Occipital lobe (tissue), 2 donors: ENCODE measurements around the gene FAM168A. TPM values are rescaled to one million over a fixed set of nuclear protein-coding genes. Genes with fewer than 3 reads are reported as not detected.

ENCODE experiments used
- DNase-seq: peaks from one replicate; lab custom pipeline; 2025; lab: John Stamatoyannopoulos, UW
- total RNA-seq: library from RNA; depleted of rRNA; stranded (reverse); fragments of >200 nt; gene quantifications from one replicate; pipeline ENCODE4 v1.2.3, GENCODE V29; 2014

Gene FAM168A
- total RNA-seq, 1 donor from 2014 or later = 70.3 TPM

DNA sequence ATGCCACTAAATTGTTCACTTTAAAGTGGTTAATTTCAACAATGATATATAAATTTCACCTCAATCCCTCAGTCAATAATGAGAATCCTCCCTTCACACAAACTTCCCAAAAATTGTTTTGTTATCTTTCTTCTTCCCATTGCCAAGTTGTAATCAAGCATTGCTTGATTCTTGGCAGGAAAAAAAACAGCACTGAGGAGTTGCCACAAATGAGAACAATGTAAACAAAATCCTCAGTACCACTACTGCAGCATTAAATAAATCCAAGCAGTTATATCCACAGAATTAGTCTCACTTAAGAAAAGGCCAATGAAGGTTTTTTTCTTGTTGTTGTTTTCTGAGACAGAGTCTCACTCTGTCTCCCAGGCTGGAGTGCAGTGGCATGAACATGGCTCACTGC is 38.2 kb downstream of the FAM168A start:
- no peak for DNase-seq

DNA sequence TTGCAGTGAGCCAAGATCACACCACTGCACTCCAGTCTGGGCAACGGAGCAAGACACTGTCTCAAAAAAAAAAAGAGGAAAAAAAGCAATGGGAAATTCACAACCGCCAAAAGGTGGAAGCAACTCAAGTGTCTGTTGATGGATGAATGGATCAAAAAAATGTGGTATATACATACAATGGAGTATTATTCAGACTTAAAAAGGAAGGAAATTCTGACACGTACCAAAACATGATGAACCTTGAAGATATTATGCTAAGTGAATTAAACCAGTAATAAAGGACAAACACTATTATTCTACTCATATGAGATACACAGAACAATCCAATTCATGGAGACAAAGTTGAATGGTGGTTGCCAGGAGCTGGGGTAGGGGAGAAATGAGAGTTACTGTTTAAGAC is 40.9 kb downstream of the FAM168A start:
- no peak for DNase-seq

- DNase-seq = no peak
Observed at GRCh38 chr11:73555615-73556014, 42.3 kb downstream of the FAM168A start.

DNA sequence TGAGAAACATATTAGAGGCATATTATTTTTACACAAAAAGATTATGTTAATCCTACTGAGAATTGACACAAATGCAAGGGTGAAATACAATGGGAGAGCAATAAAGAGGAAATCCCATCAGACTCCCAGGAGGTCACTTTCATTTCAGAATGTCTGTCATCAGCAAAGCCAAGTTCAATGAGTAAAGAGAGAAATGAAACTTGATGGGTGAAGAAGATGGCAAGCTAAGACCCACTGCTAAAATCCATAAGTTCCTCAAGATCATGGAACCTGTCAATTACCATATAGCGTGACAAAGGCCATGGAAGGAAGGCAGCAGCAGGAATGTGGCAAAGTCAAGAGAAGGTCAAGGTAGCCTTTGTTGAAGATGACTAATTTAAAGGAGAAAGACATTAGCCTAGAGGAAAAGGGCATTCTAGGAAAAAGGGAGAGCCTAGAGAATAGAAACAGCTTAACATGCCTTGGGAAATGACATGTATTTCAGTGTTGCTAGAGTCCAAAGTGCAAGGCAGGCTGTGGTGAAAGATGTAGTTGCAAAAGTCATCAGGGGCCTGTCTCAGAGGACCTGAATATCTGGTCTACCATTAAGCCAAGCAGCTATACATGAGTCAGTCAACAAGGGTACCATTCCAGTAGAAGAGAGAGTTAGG is 43.1 kb downstream of the FAM168A start:
- DNase-seq = no peak

DNA sequence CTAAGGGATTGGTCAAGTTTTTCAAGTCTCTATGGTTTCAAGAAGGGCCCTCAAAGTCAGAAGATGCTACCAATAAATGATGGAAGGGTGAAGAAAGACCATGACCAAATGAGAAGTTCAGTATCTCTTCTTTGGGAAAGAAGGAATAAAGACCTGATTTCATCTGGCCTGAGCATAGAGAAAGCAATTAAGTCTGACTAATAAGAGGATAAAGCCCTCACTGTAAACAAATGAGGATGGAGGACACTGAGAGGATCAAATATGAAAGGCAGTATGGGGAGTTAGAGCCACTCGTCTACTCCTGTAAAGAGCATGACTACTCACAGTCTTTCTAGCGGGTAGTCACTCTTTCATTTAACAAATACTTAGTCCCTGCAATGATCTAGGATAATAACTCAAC is 44.6 kb downstream of the FAM168A start:
- no peak for DNase-seq

GRCh38 chr11:73551677-73552076 is 46.2 kb downstream of the FAM168A start:
- no peak for DNase-seq

GRCh38 chr11:73549376-73549775 is 48.5 kb downstream of the FAM168A start:
- no peak for DNase-seq

- no peak for DNase-seq
Observed at GRCh38 chr11:73547706-73548595, 50.0 kb downstream of the FAM168A start.

DNA sequence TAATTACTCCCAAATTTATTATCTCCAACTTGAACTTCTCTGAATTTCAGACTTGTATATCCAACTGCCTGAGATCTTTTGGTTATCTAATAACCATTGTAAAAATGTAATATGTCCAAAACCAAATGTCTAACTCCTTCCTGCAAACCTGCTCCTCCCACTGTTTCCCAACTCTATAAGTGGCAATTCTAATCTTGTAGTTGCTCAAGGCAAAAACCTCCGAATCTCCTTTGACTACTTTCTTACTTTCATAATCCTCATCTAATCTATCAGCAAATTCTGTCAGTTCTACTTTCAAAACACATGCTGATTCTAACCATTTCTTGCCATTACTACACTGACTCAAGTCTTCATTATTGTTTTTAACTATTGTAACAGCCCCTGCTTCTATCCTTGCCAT is 55.7 kb downstream of the FAM168A start:
- no peak for DNase-seq

DNA sequence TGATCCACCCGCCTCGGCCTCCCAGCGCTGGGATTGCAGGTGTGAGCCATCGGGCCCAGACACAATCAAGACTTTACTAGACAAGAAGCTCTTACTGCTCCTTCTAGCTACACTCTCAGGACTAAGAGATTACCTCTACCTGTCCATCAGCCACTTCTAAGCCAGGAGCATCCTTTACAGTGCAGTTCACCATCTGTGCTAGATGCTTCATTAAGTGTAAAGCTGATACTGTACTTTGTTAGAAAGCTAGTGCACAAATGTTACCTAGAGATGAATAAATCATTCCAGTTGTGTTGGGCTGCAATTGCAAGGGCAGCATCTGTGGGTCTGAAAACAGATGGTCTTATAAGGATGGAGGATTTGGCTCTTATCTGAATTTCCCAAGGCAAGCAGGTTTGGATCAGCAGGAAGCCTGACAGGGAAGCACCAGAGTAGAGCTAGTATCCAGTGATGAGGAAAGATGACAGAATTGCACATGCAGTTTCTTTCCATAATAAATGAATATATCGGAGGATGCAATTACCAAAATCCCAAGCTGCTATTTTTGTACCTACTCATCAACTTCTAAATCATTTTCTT is 58.3 kb downstream of the FAM168A start:
- no peak for DNase-seq

GRCh38 chr11:73538381-73538872 is 59.5 kb downstream of the FAM168A start:
- no peak for DNase-seq

- no peak for DNase-seq
Observed at GRCh38 chr11:73537969-73538368, 59.9 kb downstream of the FAM168A start.

DNA sequence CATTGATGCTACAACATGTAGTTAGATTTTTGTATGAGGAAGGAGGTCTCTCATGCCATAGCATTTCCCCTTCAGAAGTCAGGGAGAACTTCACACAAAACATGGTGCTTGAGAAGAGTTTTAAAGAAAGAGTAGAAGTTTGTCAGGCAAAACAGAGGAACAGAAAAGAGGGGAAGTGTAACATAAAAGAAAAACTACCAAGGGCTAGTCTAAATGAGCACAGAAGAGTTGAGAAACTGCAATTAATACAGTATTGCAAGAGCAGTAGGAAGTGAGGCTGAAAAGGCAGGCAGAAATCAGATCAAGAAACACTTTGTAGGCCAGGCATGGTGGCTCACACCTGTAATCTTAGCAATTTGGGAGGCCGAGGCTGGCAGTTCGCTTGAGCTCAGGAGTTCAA is 61.0 kb downstream of the FAM168A start:
- no peak for DNase-seq

DNA sequence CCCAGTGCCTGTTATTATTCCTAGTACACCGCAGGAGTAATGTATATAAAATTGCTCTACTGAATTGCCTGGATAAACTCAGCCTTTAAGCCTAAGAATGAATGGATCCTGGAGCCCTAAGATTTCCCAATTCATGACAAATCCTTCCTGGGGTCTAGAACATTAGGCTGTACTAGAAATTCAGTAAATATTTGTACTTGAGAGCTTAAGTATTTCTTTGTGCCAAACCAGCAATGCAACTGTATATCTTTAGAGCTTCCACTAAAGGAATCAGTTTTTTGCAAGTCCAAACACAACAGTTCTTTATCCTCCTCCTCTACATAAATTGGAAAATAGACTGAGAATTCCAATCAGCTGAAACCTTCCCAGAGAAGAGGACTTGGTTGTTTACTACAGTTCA is 65.6 kb downstream of the FAM168A start:
- no peak for DNase-seq

DNA sequence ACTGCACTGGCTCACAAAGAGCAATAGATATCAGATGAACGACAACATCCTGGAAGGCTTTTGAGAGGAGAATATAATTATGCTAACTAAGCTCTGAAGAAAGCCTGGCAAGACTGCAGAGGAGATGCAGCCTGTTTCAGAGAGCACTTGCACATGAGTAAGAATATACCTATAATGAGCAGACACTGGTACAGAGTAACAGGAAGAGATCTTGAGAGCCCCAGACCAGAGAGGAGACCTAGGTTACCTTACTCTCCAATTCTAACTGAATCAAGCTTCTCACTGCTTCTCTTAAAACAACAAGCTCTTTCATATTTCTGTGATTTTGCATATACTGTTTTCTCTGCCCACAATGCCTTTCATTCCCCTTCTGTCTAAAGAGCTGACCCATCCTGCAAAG is 66.5 kb downstream of the FAM168A start:
- no peak for DNase-seq

GRCh38 chr11:73530109-73530508 is 67.8 kb downstream of the FAM168A start:
- no peak for DNase-seq

- no peak for DNase-seq
Observed at GRCh38 chr11:73529204-73529530, 68.7 kb downstream of the FAM168A start.

DNA sequence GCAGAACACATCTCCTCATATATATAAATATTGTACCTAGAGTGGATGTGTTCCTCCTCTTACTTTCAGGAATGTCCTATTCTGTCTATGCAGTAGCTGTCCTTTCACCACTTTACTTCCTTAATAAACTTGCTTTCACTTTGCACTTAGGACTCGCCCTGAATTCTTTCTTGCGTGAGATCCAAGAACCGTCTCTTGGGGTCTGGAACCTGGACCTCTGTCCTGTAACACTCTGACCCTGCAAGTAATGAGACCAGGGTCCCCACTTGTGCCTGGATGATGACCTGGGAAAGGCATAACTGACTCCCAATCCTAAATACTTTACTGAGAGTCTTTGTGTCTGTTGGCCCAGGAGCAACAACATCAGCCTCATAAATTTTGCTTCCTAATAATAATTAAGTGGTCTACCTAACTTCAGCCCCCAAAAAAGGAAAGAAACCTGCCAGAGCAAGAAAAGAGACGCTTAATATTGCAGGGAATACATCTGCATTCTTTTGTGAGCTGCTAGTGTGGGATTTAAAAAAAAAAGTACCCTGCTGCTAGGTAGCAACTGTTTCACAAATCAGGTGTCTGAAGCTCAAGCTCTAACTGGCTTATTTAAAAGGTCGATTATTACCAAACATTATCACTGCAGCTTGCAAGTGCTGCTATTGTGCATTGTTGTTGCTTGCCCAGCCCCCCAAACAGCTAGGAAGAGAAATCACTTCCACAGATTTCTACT is 69.3 kb downstream of the FAM168A start:
- no peak for DNase-seq

DNA sequence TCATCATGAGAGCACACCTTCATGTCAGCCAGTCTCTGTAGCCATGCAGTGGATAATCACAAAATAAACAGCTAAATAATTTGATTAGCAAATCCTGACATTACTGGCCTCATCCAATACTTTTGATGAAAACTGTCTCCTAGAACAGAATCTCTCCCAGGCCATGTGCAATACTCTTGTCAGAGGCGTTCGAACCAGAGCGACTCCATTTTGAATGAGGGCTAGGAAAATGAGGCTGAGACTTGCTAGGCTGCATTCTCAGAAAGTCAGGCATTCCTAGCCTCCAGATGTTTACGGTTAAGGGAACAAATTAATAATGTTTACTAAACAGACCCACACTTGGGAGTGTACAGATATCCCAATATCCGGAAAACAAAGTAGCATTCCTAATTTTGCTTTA is 69.9 kb downstream of the FAM168A start:
- no peak for DNase-seq

DNA sequence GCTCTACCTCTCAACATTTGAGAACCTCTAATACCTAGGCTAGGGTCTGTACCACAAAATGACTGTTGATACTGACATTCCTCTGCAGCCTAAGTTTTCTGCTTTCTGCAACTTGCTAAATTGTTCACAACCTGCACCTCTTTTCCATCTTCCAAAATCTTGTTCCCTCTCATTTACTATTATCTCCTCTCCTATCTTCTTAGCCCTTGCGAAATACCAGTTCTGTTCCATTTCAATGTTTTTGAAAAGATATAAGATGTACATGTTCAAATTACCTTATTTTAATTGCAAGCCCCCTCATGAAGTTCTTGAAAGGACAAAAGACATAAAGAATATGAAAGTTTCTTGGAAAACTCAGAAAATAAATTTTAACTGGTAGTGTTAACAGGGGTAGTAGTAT is 72.3 kb downstream of the FAM168A start:
- no peak for DNase-seq

- DNase-seq = no peak
Observed at GRCh38 chr11:73524774-73525173, 73.1 kb downstream of the FAM168A start.

- no peak for DNase-seq
Observed at GRCh38 chr11:73521621-73522020, 76.3 kb downstream of the FAM168A start.
